GM12873 (cell line): ENCODE measurements around the gene PERM1.

ENCODE experiments used
- CTCF ChIP-seq: IDR thresholded peaks from 2 replicates; pipeline ENCODE4 v1.5.1; 2012; ENCODE audit warnings: low read depth, mild to moderate bottlenecking, moderate library complexity, low read length, control low read depth; ENCODE audit not compliant: insufficient read depth; ENCODE audit errors: missing control alignments

The PERM1 gene

GRCh38 chr1:972726-973458, 9.0 kb downstream of the PERM1 start:
- no peak for TF ChIP-seq CTCF

- TF ChIP-seq CTCF, result no peak
Observed at GRCh38 chr1:971751-972506, 10.0 kb downstream of the PERM1 start.

DNA sequence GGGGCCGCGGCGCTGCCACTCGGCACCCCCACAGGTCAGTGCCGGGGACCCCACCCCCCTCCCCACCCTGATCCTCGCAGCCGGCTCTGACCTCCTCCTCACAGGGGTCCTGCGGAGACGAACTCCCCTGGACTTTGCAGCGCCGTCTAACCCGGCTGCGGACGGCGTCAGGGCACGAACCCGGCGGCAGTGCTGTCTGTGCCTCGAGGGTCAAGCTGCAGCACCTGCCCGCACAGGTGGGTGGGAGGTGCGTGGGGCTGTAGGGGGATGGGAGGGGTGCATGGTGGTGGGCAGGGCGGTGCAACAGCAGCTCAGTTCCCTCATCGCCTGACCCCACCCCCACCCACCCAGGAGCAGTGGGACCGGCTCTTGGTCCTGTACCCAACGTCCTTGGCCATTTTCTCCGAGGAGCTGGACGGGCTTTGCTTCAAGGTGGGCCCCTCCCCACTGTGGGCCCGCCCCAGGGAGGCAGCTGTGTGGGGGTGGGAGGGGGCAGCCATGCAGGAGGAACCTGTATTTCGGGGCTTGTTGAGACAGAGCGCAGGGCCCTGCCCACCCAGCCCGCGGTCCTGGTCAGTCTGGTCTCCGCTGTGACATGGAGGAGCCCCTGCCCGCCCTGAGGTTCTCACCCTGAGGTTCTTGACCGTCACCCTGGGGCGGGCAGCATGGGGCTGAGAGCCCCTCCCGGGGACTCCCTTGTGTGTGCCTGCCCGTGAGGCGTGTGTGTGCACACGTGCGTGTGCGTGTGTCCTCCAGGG, 10.7 kb downstream of the PERM1 start:
- no peak for TF ChIP-seq CTCF

DNA sequence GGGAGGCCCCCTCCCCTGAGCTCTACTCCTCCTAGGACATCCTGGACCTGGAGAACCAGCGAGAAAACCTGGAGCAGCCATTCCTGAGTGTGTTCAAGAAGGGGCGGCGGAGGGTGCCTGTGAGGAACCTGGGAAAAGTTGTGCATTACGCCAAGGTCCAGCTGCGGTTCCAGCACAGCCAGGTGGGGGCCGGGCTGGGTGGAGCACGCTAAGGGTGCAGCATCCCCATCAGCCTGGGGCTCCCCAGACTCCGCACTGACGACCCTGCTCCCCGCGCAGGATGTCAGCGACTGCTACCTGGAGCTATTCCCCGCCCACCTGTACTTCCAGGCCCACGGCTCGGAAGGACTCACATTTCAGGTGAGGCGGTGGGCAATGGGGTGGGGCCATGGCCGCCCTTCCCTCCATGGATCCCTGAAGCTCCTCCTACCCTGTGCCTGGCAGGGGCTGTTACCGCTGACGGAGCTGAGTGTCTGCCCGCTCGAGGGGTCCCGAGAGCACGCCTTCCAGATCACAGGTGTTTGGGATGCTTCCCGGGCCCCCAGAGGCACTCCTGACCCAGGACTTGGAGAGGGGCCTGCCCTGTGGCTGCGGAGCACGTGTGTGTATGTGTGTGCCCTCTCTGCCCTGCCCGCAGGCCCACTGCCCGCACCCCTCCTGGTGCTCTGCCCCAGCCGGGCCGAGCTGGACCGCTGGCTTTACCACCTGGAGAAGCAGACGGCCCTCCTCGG, 11.5 kb downstream of the PERM1 start:
- no peak for TF ChIP-seq CTCF

- TF ChIP-seq CTCF, result no peak
Observed at GRCh38 chr1:969260-969855, 12.5 kb downstream of the PERM1 start.

- TF ChIP-seq CTCF, result no peak
Observed at GRCh38 chr1:967466-968343, 14.2 kb downstream of the PERM1 start.
